NCI-H2196 (cell line): Measurements from ENCODE around the gene NRAP.
A peak's percentile ranks its signal among the peaks of the same experiment; 100 is the strongest.

Experiments
- DNase-seq: peaks from one replicate; lab custom pipeline; 2025; ENCODE audit not compliant: unreplicated experiment; lab: John Stamatoyannopoulos, UW

Gene NRAP

DNA sequence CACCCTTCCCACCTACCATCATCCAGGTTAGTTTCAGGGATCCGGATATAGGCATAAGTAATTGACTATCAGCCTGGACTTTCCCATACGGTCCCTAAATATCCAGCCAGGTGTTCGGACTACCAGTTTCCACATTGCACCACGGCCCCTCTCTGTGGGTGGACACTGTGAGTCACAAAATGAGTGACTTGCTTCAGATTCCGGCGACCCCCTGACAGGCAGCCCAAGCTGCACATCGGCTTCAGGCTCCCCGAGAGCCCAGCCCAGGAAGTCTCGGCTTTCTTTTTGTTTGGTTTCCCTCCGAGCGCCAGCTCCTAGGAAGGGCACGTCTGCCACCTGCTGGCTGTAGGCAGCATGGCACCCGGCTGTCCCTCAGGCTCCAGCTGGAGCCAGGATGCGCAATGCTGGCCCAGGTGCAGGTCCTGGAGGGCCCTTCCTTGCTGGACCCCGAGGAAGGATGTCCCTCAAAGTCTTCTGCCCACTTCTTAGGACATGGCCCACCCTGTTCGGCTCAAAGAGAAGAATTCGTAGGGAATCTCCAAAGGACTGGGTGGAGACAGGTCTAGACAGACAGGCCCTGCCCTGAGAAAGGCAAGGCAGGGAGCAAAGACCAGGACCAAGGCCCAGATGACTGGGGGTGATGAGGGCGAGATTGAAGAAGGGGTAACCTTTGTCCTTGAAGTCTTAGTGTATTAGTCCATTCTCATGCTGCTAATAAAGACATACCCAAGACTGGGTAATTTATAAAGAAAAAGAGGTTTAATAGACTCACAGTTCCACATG is 100.3 kb downstream of the NRAP start:
- peak; percentile 53 for DNase-seq

DNA sequence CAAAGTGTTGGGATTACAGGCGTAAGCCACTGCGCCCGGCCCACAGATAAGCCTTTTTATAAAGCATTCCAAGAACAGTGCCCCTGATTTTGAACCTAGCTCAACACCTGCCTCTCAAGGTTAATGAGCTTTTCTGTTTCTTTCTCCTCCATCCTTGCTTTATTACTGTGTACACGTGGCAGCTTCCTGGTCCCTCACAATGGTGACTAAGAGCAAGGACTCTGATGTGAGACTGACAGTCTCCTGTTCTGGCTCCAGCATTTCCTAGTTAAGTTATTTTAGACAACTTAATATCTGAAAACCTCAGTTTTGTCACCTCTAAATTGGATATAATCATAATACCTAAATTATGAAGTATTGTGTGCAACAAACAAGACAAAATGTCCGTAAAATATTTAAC is 101.1 kb downstream of the NRAP start:
- DNase-seq = no peak

DNA sequence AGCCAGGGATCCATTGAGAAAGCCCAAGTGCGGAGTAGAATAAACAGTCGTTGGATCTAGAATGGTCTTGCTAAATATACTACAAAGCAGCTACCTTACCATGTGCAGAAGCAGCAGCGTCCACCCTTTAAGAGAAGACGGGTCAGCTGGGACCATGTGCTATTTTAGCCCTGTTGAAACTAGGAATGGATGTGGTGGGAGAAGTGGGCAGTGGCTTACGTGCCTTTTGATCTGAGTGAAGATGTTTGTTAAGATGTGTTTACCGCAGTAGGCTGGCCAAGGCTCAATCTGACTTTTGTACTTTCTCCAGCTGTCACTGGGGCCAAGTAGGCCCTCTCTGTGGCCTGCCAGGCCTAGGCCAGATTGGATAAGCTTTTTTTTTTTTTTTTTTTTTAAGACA is 101.8 kb downstream of the NRAP start:
- no peak for DNase-seq

GRCh38 chr10:113561214-113561613 is 102.6 kb downstream of the NRAP start:
- no peak for DNase-seq

- DNase-seq = no peak
Observed at GRCh38 chr10:113560071-113560470, 103.8 kb downstream of the NRAP start.

GRCh38 chr10:113557903-113558321 is 105.9 kb downstream of the NRAP start:
- DNase-seq = no peak

DNA sequence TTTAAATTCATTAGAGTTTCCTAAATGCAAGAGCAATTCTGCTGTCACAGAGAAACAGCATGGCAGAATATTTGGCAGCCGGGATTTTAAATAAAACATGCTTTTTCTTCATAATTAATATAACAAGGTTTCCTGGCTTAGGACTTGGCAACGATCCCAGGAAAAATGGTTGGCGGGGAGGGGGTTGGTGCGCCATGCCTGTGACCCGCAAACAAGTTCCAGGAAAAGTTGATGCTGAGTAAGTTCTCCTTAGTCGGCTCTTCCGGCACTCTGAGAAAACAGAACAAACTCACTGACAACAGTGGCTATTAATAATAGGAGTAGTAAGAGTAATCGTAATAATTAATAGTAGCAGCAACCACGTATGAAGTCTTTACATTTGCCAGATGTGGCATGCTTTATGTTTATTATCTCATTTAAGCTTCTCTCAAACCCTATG is 106.4 kb downstream of the NRAP start:
- no peak for DNase-seq

DNA sequence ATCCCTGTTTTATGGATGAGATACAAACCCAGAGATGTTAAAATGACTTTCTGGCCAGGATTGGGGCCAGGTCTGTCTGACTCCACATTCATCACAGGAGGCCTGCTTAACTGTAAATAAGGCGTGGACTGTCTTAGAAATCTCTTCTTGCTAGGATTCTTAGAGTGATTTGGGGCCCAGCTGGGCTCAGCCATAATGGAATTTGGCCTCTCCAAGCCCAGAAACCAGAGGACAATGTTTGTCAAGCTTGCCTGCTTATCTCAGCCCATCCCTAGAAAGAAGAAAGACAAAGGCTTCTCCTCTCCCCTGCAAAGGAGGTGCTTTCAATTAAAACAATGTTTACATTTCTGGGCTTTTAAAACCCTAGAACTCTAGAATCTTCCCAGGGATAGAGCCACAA is 108.1 kb downstream of the NRAP start:
- DNase-seq = no peak

DNA sequence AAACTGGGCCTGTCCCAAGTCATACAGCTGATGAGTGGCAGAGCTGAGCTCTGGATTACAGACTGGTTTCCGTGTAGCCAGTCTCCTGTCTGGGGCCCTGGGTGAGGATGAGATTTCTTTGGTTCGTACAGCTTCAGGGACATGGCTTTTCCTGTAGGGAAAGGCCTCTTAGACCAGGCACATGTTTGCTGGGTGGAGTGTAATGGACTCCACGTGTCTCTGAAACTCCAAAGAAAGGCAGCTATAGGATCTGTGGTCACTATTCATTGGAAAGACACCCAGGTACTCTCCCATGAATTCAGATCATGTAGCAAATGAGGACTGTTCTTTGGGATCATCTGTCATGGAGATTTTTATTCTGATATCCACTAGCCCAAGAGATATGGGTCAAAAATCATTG is 108.6 kb downstream of the NRAP start:
- DNase-seq = no peak

DNA sequence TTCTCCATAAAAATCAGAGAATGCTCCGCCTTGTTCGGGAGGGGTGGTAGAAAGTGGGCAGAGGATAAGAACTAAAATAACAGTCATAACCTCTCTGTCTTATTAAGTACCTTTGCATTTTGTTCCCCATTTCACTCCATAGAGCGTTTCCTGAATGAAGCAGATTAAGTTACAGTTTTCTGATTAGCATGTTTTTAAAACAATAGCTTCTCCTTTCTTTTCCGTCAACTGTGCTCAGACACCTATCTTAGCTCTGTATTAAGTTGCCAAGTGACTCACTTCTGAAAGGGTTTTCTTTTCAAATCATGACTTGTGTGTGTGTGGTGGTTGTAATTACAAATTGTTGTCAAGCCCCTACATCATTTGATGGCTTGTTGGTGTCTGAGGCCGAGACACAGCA is 109.6 kb downstream of the NRAP start:
- no peak for DNase-seq

- no peak for DNase-seq
Observed at GRCh38 chr10:113553149-113553548, 110.7 kb downstream of the NRAP start.

DNA sequence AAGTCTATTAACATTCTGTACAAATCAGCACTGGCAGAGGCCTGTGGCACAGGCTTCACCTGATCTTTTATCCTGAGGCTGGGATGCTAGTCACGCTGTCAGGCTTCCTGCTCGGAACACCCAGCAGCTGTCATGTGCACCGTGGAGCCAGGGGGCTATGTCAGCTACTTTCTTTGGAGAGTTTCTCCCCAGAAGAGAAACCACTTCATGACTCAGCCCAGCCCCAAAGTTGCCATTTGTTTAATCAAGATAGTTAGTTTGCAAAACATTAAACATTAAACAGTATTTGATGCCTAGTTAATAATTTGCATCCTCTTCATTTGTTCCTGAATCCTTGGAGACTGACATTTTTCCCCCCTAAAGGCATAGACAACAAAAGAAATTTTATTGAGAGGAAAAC is 111.1 kb downstream of the NRAP start, which contains the start of gene HABP2:
TSS of gene HABP2 (plus strand) at position 353 of the 400 bp plus-strand sequence. CDS start 69 bp downstream, outside the sequence.
- DNase-seq = no peak

GRCh38 chr10:113552014-113552413 is 111.8 kb downstream of the NRAP start:
- no peak for DNase-seq

DNA sequence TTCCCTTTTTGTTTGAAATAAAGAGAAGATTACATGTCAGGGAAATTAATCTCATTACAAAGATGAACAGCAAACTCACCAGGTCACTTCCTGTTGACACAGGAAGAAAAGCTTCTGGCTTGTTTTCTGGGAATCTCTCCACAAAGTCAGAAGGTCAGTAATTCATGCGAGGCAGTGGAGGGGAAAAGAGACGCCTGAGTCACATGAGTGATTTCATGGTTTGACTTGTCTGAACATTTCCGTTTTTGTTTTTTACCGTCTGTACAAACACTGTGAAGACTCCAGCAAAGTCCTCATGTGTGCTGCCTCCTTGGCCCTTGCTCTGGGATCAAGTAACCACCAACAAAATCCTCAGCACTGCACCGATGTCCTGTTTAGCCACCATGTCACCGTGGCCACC is 113.5 kb downstream of the NRAP start:
- DNase-seq = no peak

- no peak for DNase-seq
Observed at GRCh38 chr10:113549856-113550255, 114.0 kb downstream of the NRAP start.

GRCh38 chr10:113547426-113547825 is 116.4 kb downstream of the NRAP start:
- DNase-seq = no peak

DNA sequence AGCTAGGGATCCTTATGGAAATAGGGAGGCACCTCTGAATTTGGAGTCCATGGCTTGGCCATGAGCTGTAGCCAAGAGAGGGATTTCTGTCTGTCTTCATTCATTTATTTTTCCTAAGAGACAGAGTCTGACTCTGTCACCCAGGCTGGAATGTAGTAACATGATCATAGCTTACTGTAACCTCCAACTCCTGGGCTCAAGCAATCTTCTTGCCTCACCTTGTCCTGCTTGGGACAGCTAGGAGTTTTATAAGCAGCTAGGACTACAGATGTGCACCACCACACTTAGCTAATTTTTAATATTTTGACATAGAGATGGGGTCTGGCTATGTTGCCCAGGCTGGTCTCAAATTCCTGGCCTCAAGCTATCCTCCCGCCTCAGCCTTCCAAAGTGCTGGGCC is 119.4 kb downstream of the NRAP start:
- DNase-seq = no peak

DNA sequence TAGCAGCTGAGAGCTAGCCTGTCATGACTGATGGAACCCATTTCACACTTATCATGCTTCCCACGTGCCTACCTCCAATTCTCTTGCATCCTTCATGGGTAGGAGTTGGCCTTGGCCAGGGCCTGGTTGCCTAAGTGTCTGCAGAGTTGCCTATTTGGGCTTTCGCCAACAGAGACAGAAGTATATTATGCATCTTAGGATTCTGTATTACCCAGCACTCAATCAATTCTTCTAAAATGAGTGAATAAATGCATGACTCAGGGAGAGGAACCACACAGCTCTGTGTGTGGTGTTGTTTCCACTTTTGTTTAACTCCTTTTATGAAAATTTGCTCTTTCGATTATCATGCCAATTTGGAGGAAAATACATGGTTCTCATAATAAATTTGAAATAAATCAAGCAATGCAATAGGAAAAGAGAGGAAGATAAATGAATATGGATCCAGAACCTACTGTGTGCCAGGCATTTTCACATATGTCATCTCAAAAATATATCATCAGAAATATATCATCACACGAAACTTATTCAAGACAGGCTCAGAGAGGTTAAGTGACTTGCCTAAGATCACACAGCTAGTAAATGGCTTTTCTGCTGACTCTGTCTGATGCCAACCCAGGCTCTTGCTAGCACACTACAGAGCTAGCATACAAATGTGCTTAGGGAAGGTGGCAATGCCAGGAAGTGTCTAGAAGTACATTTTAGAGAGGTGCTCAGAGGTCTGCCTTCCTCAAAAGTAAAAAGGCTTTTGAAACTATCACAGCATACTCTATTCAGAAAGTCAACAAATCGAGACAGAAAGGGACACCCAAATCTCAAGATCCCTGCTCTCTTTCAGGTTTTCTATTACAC is 120.5 kb downstream of the NRAP start:
- DNase-seq = no peak

DNA sequence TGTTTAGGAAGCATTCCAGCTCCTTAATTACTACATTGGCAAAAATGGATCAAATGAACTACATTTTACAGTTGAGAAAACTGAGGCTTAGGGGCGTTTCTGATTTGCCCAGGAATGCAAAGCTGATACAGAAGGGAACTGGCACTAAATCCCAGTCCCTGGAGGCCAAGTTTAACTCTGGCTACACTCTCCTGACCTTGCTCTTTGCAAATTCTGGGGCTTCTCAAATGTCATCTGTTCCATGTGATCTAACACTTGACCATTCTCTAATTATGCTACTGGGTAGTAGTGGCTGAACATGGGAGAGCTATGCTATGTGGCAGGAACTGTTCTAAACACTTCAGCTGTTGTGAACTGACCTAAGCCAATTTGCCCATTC is 122.3 kb downstream of the NRAP start:
- DNase-seq = no peak

DNA sequence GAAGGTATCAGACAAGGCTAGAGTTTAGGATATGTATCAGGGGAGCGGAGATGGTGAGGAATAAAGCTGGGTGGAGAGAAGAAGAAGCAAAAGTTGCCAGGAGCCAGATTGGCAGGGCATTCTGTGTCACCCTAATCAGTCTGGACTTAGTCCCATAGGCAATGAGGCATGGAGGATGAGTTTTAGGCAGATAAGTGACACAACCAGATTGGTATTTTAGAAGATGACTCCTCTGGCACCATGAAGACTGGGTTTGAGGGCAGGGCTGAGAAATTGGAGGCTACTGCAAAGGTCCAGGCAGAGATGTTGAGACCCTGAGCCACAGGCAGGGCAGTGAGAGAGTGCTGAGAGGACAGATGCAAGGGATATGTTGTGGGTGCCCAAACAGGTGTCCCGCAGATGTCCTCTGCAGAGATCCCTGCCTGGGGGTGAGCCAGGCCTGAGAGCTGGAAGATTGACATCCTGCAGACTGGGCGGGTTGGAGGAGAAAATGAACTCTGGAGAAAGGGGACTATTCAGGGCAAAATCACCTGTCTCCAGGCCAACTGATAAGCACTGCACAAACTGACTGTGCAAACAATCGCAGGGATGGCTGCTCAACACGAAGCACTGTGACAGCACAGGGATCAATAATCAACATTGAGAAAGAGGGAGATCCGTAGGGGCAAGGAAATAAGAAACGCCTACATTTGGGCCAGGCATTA is 122.8 kb downstream of the NRAP start:
- no peak for DNase-seq

DNA sequence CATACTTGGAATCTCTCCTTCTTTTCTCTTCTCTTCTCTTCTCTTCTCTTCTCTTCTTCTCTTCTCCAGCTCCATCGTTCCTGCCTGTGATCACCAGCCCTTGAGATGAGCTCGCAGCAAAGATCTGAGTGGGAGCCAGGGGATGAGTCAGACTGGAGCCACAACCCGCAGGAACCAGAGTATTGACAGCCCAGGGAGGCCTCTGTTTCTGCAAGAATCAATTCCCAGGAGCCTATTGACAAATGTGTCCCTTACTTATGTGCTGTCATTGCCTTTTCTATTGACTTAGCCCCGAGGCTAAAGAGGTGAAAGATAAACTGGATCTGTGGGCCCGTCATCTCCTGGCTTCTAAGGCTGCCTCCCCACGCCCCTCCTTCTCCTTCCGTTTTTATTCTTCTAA is 124.1 kb downstream of the NRAP start:
- DNase-seq = no peak
